Uterus (tissue), 4 donors: ENCODE measurements around the gene UBASH3B. TPM values are rescaled to one million over a fixed set of nuclear protein-coding genes. Genes with fewer than 3 reads are reported as not detected.

Experiments used
- DNase-seq, 2 donors: peaks; one replicate each; pipeline ENCODE4 v3.0.0-alpha.2; 2019 to 2020
- H3K27ac ChIP-seq, 2 donors: fragments of 200-600 bp; sonication (generic); 1 replicate in 1 of 2; 2 replicates in 1 of 2; pipeline ENCODE4 v1.5.1; 2016 to 2018
- H3K27me3 ChIP-seq, 2 donors: fragments of 200-600 bp; sonication (generic); one replicate each; pipeline ENCODE4 v1.5.1; 2018 to 2019; ENCODE audit warnings: control low read depth in 1 of 2
- H3K36me3 ChIP-seq, 2 donors: fragments of 200-600 bp; sonication (generic); one replicate each; pipeline ENCODE4 v1.5.1; 2019; ENCODE audit warnings: control low read depth in 1 of 2
- H3K4me1 ChIP-seq, 2 donors: fragments of 200-600 bp; sonication (generic); one replicate each; pipeline ENCODE4 v1.5.1; 2018 to 2019; ENCODE audit warnings: control low read depth in 1 of 2
- H3K4me3 ChIP-seq, 2 donors: fragments of 200-600 bp; sonication (generic); 1 replicate in 1 of 2; 2 replicates in 1 of 2; pipeline ENCODE4 v1.5.1; 2018 to 2019; ENCODE audit warnings: mild to moderate bottlenecking in 1 of 2
- H3K9me3 ChIP-seq, 2 donors: fragments of 200-600 bp; sonication (generic); one replicate each; pipeline ENCODE4 v1.5.1; 2019; ENCODE audit warnings: control low read depth in 1 of 2
- CTCF ChIP-seq, 4 experiments: fragments of 200-600 bp in 2 of 4; fragments of 450-650 bp in 2 of 4; sonication (generic) in 2 of 4; IDR thresholded peaks; one replicate each; pipeline ENCODE4 v1.5.1; 2016 to 2019; ENCODE audit warnings: antibody characterized with exemption in 4 of 4, mild to moderate bottlenecking in 2 of 4, moderate library complexity in 1 of 4
- POLR2A ChIP-seq, 2 donors: fragments of 450-650 bp; IDR thresholded peaks; one replicate each; pipeline ENCODE4 v1.6.1; 2016; ENCODE audit warnings: antibody characterized with exemption in 2 of 2, mild to moderate bottlenecking in 1 of 2, moderate library complexity in 1 of 2
- intact Hi-C: fragments of 100-400 bp; cut with DNase I; formaldehyde crosslinking; loops from one replicate; pipeline ENCODE4 v1.15.1; 2023; ENCODE audit warnings: low total_unique reads
- total RNA-seq, 4 donors: library from RNA; depleted of rRNA in 3 of 4; stranded (reverse); fragments of >200 nt in 3 of 4; gene quantifications; one replicate each; pipeline versions ENCODE4 v1.1.0 to v1.2.4, GENCODE V29; 2014 to 2023
- donor health status: DM: yes; HTN: yes; CAD: no.

UBASH3B gene
- total RNA-seq, 4 donors from 2014 or later, result under 0.01 to 5.8 (median 2.0) TPM

DNA sequence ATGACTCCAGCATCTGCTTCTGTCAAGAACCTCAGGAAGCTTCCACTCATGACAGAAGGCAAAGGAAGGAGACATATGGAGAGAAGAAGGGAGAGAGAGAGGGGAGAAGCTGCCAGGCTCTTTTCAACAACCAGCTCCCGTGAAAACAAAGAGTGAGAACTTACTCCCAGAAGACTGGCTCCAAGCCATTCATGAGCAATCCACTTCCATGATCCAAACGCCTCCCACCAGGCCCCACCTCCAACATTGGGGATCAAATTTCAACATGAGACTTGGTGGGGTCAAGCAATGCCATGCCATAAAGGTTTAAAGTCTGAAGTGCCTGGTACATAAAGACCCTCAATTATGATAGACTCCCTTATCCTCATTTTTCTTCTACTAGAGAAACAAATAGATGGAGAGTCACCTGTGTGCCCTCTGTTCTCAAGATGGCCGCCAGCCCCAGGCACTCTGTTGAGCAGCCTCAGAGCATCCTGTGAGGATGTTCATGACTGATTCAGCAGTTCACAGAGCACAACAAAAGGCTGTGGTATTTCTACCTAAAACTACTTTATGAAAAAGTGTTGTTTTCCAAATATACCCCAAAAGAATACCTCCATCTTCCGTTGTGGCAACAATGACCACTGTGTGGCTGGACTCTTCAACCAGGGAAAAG is 113.7 kb downstream of the UBASH3B start:
- no peak overlapping the region for H3K4me3 ChIP-seq
- H3K9me3 ChIP-seq, result no peaks in the 10 kb centered on the region
- intact Hi-C loops, result no loop called here
- H3K36me3 ChIP-seq, result no peaks in the 10 kb centered on the region
- no peaks in the 10 kb centered on the region for H3K27me3 ChIP-seq
- TF ChIP-seq POLR2A (IDR thresholded peaks at IDR 0.05) (no peak), CTCF (IDR thresholded peaks at IDR 0.05) (no peak)
- H3K4me1 ChIP-seq, result no peaks in the 10 kb centered on the region
- DNase-seq, result no peak
- no peak overlapping the region for H3K27ac ChIP-seq

DNA sequence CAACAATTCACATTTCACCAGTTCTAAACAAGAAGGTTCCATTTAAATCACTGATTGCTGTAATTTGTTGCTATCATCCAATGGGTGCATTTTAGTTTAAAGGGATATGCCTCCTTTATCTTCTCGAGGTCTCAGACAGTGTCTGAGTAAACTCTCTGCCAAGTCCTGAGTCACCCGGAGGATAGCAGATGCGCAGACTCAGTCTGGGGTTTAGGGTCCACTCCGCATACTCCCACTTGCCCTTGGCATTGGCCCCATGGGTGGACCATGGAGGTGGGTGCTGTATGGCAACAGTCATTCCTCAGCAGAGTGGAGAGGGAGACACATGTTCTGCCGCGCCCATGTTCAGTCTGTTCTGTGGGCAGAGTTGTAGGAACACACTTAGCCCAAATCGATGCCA is 117.4 kb downstream of the UBASH3B start:
- Histone ChIP-seq H3K9me3 (no peaks in the 10 kb centered on the region), H3K27ac (no peak overlapping the region), H3K36me3 (no peaks in the 10 kb centered on the region), H3K4me1 (no peaks in the 10 kb centered on the region), H3K4me3 (no peak overlapping the region), H3K27me3 (no peaks in the 10 kb centered on the region)
- TF ChIP-seq POLR2A (IDR thresholded peaks at IDR 0.05) (no peak), CTCF (IDR thresholded peaks at IDR 0.05) (no peak)
- no peak for DNase-seq
- intact Hi-C loops, result no loop called here

DNA sequence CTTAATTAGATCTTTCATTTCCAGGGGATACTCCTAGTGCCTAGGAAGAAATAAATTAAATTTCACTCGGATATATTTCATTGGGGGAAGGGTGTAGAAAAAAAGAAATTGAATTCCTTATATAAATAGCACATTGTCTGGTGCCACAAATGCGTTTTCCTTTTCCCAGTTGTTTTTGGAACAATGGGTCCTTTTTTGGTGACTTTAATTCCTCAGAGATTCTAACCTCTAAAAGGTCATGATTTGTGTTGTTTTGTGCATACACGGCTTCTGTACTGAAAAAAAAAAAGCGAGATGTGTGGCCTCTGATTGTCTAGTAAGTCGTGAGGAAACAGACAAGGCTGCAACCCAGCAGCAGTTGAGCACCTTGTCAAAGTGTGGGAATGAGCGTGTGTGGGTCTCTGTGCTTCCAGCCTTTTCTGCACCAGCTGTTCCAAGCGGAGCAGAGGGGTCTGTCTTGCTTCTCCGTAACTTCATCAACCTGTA is 118.3 kb downstream of the UBASH3B start:
- intact Hi-C loops, result no loop called here
- Histone ChIP-seq H3K27me3 (no peaks in the 10 kb centered on the region), H3K27ac (no peak overlapping the region), H3K4me1 (no peaks in the 10 kb centered on the region), H3K4me3 (no peak overlapping the region), H3K36me3 (no peaks in the 10 kb centered on the region), H3K9me3 (no peaks in the 10 kb centered on the region)
- TF ChIP-seq CTCF (IDR thresholded peaks at IDR 0.05), result no peak
- no peak for DNase-seq

DNA sequence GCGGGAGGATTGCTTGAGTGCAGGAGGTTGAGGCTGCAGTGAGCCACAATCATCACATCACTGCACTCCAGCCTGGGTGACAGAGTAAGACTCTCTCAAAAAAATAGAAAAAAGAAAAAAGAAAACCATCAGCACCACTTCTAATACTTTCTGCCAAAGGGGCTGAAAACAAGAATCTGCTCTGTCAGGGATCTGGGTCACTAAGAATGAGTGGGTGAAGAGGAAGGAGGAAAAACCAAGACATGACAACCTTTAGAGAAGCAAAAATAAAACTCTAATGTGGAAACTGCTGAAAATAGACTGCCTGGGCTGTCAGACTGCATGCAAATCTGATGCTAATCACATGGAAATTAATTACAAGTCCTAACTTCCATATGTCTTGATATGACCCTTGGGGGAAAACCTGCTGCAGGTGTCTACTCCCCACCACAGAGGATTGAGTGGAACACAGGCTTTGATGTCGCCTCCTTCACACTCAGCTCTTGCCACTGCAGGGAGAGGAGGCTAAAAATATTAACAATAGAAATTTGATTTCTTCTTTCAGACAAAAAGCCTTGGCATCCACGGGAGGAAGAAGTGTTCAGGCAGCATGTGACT is 120.3 kb downstream of the UBASH3B start:
- intact Hi-C loops, result no loop called here
- Histone ChIP-seq H3K9me3 (no peaks in the 10 kb centered on the region), H3K27ac (no peak overlapping the region), H3K4me3 (no peak overlapping the region), H3K27me3 (no peaks in the 10 kb centered on the region), H3K36me3 (no peaks in the 10 kb centered on the region), H3K4me1 (no peaks in the 10 kb centered on the region)
- no peak for DNase-seq
- TF ChIP-seq CTCF (IDR thresholded peaks at IDR 0.05) (no peak), POLR2A (IDR thresholded peaks at IDR 0.05) (no peak)

- no peak for TF ChIP-seq POLR2A (IDR thresholded peaks at IDR 0.05)
- no peak for TF ChIP-seq CTCF (IDR thresholded peaks at IDR 0.05)
- DNase-seq, result no peak
- intact Hi-C loops, result no loop called here
Observed at GRCh38 chr11:122776546-122776945, 121.0 kb downstream of the UBASH3B start.

More at GRCh38 chr11:122776546-122776945, 121.0 kb downstream of the UBASH3B start:
- no peaks in the 10 kb centered on the region for H3K9me3 ChIP-seq
- H3K4me1 ChIP-seq, result no peaks in the 10 kb centered on the region
- no peak overlapping the region for H3K27ac ChIP-seq
- H3K4me3 ChIP-seq, result no peak overlapping the region
- no peaks in the 10 kb centered on the region for H3K36me3 ChIP-seq
- H3K27me3 ChIP-seq, result no peaks in the 10 kb centered on the region
